ENCODE data around the gene POLL. TPM values are rescaled to one million over a fixed set of nuclear protein-coding genes. Genes with fewer than 3 reads are reported as not detected.

POLL gene
- total RNA-seq, 1 donor: 8.2 TPM

- TF ChIP-seq, protein P1, sequence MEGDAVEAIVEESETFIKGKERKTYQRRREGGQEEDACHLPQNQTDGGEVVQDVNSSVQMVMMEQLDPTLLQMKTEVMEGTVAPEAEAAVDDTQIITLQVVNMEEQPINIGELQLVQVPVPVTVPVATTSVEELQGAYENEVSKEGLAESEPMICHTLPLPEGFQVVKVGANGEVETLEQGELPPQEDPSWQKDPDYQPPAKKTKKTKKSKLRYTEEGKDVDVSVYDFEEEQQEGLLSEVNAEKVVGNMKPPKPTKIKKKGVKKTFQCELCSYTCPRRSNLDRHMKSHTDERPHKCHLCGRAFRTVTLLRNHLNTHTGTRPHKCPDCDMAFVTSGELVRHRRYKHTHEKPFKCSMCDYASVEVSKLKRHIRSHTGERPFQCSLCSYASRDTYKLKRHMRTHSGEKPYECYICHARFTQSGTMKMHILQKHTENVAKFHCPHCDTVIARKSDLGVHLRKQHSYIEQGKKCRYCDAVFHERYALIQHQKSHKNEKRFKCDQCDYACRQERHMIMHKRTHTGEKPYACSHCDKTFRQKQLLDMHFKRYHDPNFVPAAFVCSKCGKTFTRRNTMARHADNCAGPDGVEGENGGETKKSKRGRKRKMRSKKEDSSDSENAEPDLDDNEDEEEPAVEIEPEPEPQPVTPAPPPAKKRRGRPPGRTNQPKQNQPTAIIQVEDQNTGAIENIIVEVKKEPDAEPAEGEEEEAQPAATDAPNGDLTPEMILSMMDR (IDR thresholded peaks at IDR 0.05; ENCODE audit: insufficient read depth, low read depth, low read length): no peak
- no peak for DNase-seq (ENCODE audit: low read depth)
- H3K4me3 ChIP-seq (ENCODE audit: low read depth, low read length): no peak overlapping the region
Observed at GRCh38 chr10:101578803-101579515, 9.1 kb downstream of the POLL start.

GRCh38 chr10:101578192-101578591, 9.9 kb downstream of the POLL start:
- no peak overlapping the region for H3K4me3 ChIP-seq (ENCODE audit: low read depth, low read length)
- no peak for DNase-seq (ENCODE audit: low read depth)
- TF ChIP-seq, protein P1 (IDR thresholded peaks at IDR 0.05; ENCODE audit: insufficient read depth, low read depth, low read length): no peak

- no peak overlapping the region for H3K4me3 ChIP-seq (ENCODE audit: low read depth, low read length)
- DNase-seq (ENCODE audit: low read depth): no peak
- TF ChIP-seq, protein P1 (IDR thresholded peaks at IDR 0.05; ENCODE audit: insufficient read depth, low read depth, low read length): no peak
Observed at GRCh38 chr10:101577121-101577871, 10.8 kb downstream of the POLL start.

- no peak overlapping the region for H3K4me3 ChIP-seq (ENCODE audit: low read depth, low read length)
- TF ChIP-seq, protein P1 (IDR thresholded peaks at IDR 0.05; ENCODE audit: insufficient read depth, low read depth, low read length): no peak
- DNase-seq (ENCODE audit: low read depth): peak; percentile 23
Observed at GRCh38 chr10:101576211-101576863, 11.7 kb downstream of the POLL start.

DNA sequence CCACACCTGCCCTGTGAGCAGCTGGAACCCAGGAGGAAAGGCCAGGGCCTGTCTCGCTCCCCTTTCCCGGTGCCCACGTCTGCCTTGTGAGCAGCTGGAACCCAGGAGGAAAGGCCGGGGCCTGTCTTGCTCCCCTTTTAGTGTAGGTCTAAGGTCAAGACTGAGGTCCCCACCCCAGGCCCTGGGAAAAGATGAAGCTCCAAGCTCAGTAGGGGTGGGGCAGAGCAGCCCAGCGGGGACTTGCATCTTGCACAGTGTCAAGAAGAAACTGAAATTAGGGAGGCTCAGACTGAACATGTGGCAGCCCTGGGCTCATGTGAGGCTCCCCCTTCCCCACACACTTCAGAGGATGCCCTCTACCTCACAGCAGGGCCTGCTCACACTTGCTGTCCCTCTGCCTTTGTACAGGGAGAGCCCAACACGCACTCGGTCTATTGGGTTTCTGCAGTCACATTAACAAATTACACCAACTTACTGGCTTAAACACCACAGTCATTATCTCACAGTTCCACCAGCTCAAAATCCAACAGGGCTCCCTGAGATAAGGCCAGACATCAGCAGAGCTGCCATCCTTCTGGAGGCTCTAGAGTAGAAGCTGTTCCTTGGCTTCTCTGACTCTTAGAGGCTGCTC, 12.4 kb downstream of the POLL start:
- DNase-seq (ENCODE audit: low read depth): no peak
- H3K4me3 ChIP-seq (ENCODE audit: low read depth, low read length): no peak overlapping the region
- TF ChIP-seq, protein P1 (IDR thresholded peaks at IDR 0.05; ENCODE audit: insufficient read depth, low read depth, low read length): no peak

- TF ChIP-seq, protein P1 (IDR thresholded peaks at IDR 0.05; ENCODE audit: insufficient read depth, low read depth, low read length): no peak
- no peak for DNase-seq (ENCODE audit: low read depth)
- H3K4me3 ChIP-seq (ENCODE audit: low read depth, low read length): no peak overlapping the region
Observed at GRCh38 chr10:101575091-101575490, 13.0 kb downstream of the POLL start.
